ENCODE results near the gene NRP1.

NRP1 gene

DNA sequence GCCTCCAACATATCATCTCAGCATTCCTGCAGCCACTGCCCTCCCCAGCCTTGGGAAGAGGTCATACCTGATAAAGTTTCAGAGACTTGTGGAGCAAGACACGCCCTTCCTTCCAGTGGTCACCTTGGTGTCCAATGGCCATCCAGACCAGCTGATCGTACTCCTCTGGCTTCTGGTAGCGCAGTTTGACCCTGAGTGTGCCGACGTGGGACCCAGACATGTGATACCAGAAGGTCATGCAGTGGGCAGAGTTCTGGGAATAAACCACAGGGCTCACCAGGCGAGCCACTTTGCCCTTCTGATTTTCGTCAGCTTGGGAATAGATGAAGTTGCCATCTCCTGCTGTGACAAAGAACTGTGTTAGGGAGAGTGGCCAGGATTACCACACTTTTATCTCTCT lies 148.3 kb downstream of the NRP1 start:
- no peak for TF ChIP-seq Cebpa-rat (IDR thresholded peaks at IDR 0.05)
- H3K36me3 ChIP-seq = peaks cover 0 to 100% (median 0%) of the 10 kb centered on the region in 11 experiments; a peak in 6 of 22 replicates
- H3K9ac ChIP-seq = no peak overlapping the region
- no peak overlapping the region for H3K27ac ChIP-seq
- H4K20me1 ChIP-seq = peaks cover 0 to 87% (median 0%) of the 10 kb centered on the region in 11 experiments; a peak in 4 of 22 replicates
- H3K27me3 ChIP-seq = no peaks in the 10 kb centered on the region
- H3K4me2 ChIP-seq = no peak overlapping the region
- H3K9me3 ChIP-seq (replicated peaks in 1 of 11) = no peaks in the 10 kb centered on the region
- H3K4me1 ChIP-seq = peaks cover 0 to 10% (median 0%) of the 10 kb centered on the region in 10 experiments; a peak in 6 of 20 replicates
- no peak overlapping the region for H3K4me3 ChIP-seq

DNA sequence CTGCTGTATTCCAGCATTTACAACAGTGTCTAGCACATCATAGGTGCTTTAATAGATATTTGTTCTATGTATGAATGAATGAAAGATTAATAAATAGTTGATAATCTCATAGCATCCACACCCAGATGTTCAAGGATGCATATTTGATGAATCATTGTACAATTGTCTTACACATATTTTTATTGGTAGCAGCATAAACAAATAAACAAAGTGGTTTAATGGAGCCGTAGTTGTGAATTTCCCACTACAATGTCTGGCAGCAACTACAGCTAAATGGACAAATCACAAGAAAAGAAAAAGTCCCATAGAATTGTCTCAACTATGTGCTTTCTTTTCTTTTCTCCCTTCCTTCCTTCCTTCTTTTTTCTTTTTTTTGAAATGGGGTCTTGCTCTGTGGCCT lies 150.8 kb downstream of the NRP1 start:
- Histone ChIP-seq H4K20me1 (peaks cover 0 to 92% (median 0%) of the 10 kb centered on the region in 11 experiments; a peak in 5 of 22 replicates), H3K4me1 (no peaks in the 10 kb centered on the region), H3K27ac (no peak overlapping the region), H3K9me3 (replicated peaks in 1 of 11) (no peaks in the 10 kb centered on the region), H3K27me3 (no peaks in the 10 kb centered on the region), H3K9ac (no peak overlapping the region), H3K4me3 (no peak overlapping the region), H3K36me3 (peaks cover 0 to 100% (median 0%) of the 10 kb centered on the region in 11 experiments; a peak in 6 of 22 replicates), H3K4me2 (no peak overlapping the region)
- TF ChIP-seq Cebpa-rat (IDR thresholded peaks at IDR 0.05) = no peak

DNA sequence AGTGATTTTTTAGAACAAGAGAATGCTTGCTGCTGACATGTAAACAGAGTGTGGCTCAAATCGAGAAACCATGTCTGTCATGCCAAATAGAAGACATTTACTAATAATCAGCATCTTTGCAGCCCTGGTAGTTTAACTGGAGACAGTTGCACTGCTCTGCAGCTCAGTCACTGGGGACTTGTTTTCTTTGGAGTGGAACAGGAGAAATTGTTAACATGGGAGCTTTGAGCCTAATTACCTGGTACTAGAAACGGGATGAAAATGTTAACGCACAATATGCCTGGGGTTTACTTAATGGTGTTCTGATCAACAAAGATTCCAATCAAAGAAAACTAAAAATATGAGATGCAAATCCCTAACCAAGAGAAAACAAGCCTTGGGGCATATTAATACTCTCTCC lies 153.5 kb downstream of the NRP1 start:
- no peaks in the 10 kb centered on the region for H3K27me3 ChIP-seq
- no peak overlapping the region for H3K9ac ChIP-seq
- H3K36me3 ChIP-seq = peaks cover 0 to 90% (median 0%) of the 10 kb centered on the region in 11 experiments; a peak in 6 of 22 replicates
- H3K4me1 ChIP-seq = no peaks in the 10 kb centered on the region
- H4K20me1 ChIP-seq = peaks cover 0 to 95% (median 0%) of the 10 kb centered on the region in 11 experiments; a peak in 5 of 22 replicates
- TF ChIP-seq Cebpa-rat (IDR thresholded peaks at IDR 0.05) = no peak
- H3K4me3 ChIP-seq = no peak overlapping the region
- H3K9me3 ChIP-seq (replicated peaks in 1 of 11) = no peaks in the 10 kb centered on the region
- no peak overlapping the region for H3K4me2 ChIP-seq
- no peak overlapping the region for H3K27ac ChIP-seq

DNA sequence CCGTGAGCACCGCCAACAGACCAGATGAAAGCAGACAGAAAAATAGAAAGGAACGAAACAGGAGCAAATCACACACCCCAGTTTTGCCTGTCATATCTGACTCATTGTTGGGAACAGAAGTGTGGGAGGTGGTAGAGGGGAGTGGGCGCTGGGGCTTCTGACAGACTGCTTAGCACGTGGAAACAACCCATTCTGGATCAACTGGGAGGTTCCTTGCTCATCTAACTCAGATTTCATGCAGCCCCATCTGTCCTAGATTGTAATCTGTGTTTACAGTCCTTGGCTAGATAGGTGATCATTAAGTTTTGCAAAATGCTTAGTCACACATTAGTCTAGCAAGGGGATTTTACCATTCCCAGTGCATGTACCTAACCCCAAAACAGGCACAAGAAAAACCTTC lies 154.1 kb downstream of the NRP1 start:
- Histone ChIP-seq H3K27ac (no peak overlapping the region), H3K9me3 (replicated peaks in 1 of 11) (no peaks in the 10 kb centered on the region), H3K4me3 (no peak overlapping the region), H3K4me2 (no peak overlapping the region), H3K27me3 (no peaks in the 10 kb centered on the region), H3K9ac (no peak overlapping the region), H3K4me1 (no peaks in the 10 kb centered on the region), H4K20me1 (peaks cover 0 to 92% (median 0%) of the 10 kb centered on the region in 11 experiments; a peak in 5 of 22 replicates), H3K36me3 (peaks cover 0 to 85% (median 0%) of the 10 kb centered on the region in 11 experiments; a peak in 6 of 22 replicates)
- no peak for TF ChIP-seq Cebpa-rat (IDR thresholded peaks at IDR 0.05)

DNA sequence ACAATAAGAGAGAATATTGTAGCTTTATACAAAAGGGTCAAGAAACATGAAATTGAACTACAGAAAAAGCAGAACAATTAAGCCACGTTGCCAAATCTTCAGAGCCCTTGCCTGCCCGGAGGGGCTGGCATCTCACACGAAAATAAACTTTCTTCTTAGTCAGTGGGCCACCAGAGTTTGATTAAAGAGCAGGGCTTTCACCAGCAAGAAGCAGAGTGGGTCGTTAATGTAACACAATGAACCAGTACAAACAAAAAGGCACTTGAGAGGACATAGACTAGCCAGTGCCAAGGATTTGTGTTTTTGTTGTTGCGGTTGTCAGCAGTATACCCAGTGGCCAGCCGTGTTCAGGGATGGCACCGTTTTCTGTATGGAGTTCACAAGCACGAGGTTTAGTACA lies 155.4 kb downstream of the NRP1 start:
- TF ChIP-seq Cebpa-rat (IDR thresholded peaks at IDR 0.05) = no peak
- no peak overlapping the region for H3K4me2 ChIP-seq
- H3K9ac ChIP-seq = no peak overlapping the region
- H3K9me3 ChIP-seq (replicated peaks in 1 of 11) = no peaks in the 10 kb centered on the region
- no peaks in the 10 kb centered on the region for H3K27me3 ChIP-seq
- no peak overlapping the region for H3K27ac ChIP-seq
- H3K4me3 ChIP-seq = no peak overlapping the region
- H4K20me1 ChIP-seq = peaks cover 0 to 80% (median 0%) of the 10 kb centered on the region in 11 experiments; a peak in 5 of 22 replicates
- 0 out of 20 replicates have a peak, but pooled peaks cover 0 to 5% (median 0%) of the 10 kb centered on the region in 10 experiments for H3K4me1 ChIP-seq
- H3K36me3 ChIP-seq = peaks cover 0 to 72% (median 0%) of the 10 kb centered on the region in 11 experiments; a peak in 6 of 22 replicates

DNA sequence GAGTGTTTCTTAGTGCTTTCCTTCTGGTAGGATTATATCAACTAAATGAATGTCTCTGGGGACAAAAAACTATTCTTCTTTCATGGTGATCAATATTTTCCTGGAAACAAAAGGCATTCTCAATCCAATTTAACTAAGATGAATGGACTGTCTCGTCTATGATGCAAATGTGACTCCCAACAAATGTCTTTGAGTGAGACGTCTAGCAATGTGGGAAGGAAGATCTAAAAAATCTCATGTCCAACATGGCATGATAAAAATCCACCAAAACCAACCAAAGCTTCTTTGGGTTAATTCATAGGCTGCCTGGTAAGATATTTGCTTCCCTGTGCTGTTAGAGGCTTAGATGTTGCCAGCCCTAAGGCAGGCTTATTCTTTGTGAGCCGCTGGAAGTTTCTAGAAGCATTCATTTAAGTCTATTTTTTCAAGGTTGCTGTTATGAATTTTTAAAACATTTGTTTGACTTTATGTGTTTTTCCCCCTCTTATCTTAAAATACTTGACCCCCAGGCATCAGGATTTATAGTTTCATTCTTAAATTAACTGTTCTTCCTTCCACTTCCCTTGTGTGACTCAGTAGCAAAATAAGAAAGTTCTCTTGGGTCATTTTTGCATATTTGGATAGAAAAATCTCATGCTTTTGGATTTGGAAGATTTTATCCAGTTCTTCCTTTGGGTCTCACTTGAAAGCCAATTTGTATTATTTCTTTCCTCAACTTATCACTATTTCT lies 156.3 kb downstream of the NRP1 start:
- Histone ChIP-seq H3K27ac (no peak overlapping the region), H3K4me3 (no peak overlapping the region), H3K36me3 (peaks cover 0 to 63% (median 0%) of the 10 kb centered on the region in 11 experiments; a peak in 6 of 22 replicates), H4K20me1 (peaks cover 0 to 72% (median 0%) of the 10 kb centered on the region in 11 experiments; a peak in 5 of 22 replicates), H3K4me1 (0 out of 20 replicates have a peak, but pooled peaks cover 0 to 5% (median 0%) of the 10 kb centered on the region in 10 experiments), H3K27me3 (no peaks in the 10 kb centered on the region), H3K4me2 (no peak overlapping the region), H3K9ac (no peak overlapping the region), H3K9me3 (replicated peaks in 1 of 11) (no peaks in the 10 kb centered on the region)
- TF ChIP-seq Cebpa-rat (IDR thresholded peaks at IDR 0.05) = no peak

DNA sequence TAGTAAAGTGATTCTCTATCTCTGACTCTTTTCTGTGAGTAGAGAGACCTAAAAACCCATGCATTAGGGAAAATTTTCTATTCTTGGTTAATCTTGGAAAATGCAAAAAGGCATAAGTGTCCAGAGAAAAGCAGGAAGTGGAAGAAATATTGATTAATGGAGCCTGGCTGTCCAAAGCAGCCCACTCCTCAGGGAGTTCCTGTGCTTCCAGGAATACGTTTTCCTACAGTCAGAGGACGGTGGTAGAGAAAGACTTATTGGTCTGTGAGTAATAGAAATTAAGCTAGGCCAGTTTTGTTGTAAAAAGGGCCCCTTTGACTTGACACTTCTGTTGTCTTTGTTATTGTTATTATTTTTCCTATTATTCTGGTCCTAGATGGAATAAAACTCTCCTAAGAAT lies 157.8 kb downstream of the NRP1 start:
- H3K9ac ChIP-seq = no peak overlapping the region
- H3K4me3 ChIP-seq = no peak overlapping the region
- no peaks in the 10 kb centered on the region for H3K9me3 ChIP-seq (replicated peaks in 1 of 11)
- no peak overlapping the region for H3K4me2 ChIP-seq
- TF ChIP-seq Cebpa-rat (IDR thresholded peaks at IDR 0.05) = no peak
- H4K20me1 ChIP-seq = peaks cover 0 to 57% (median 0%) of the 10 kb centered on the region in 11 experiments; a peak in 5 of 22 replicates
- 0 out of 20 replicates have a peak, but pooled peaks cover 0 to 5% (median 0%) of the 10 kb centered on the region in 10 experiments for H3K4me1 ChIP-seq
- peaks cover 0 to 48% (median 0%) of the 10 kb centered on the region in 11 experiments; a peak in 6 of 22 replicates for H3K36me3 ChIP-seq
- H3K27ac ChIP-seq = no peak overlapping the region
- H3K27me3 ChIP-seq = no peaks in the 10 kb centered on the region

DNA sequence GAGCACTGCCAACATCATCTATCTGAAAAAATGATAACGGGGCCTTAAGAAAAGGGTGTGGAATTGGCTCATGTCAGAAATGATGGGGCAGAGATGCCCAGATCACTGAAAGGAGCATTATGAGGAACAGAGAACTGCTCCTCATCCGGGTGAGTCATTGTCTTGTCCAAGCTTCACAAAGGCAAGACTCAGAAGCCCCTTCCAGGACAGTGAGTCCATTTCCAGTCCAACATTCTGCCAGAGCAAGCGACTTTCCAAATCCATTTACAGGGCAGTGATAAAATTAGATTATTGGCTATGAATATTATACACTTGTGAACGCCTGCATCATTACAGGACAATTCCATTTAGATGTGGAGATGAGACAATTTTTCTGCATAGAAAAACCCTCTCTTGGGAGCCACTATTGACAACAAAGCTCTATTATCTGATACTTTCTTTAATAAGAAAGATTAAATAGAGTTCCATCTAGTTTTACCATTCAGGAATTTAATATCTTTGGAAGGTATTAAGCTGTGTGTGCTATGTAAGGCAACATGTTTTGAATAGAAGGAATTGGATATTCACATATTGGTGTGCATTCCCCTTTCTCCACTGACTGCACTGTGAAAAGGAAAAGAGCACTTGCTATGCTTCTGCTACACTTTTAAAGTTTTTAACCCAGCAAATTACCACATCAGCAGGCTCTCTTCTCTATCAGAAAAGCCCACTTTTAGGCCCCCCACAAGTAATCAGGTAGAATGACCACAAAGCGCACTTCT lies 159.6 kb downstream of the NRP1 start:
- Histone ChIP-seq H3K9me3 (replicated peaks in 1 of 11) (no peaks in the 10 kb centered on the region), H3K27ac (no peak overlapping the region), H3K27me3 (no peaks in the 10 kb centered on the region), H4K20me1 (peaks cover 0 to 38% (median 0%) of the 10 kb centered on the region in 11 experiments; a peak in 4 of 22 replicates), H3K4me3 (no peak overlapping the region), H3K4me2 (no peak overlapping the region), H3K4me1 (0 out of 20 replicates have a peak, but pooled peaks cover 0 to 5% (median 0%) of the 10 kb centered on the region in 10 experiments), H3K9ac (no peak overlapping the region), H3K36me3 (peaks cover 0 to 30% (median 0%) of the 10 kb centered on the region in 11 experiments; a peak in 6 of 22 replicates)
- no peak for TF ChIP-seq Cebpa-rat (IDR thresholded peaks at IDR 0.05)

DNA sequence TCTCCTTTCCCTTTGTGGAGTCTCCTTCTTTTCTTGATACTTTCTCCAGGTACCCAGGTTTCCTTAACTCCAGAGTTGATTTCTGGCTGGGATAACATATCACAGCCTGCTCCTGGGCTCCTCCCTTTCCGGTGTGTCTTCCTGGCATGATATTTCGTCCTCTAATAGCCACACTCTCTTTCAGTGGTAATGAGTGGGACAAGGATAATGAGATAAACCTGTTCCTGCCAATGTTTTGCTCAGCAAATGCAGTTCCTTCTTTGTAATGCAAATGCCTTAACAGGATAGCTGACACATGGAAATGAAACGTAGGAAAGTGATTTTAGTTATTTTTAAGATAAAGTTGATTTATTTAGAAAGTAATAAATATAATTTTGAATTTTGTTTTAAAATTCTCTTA lies 168.6 kb downstream of the NRP1 start:
- Histone ChIP-seq H4K20me1 (no peaks in the 10 kb centered on the region), H3K4me3 (no peak overlapping the region), H3K4me2 (no peak overlapping the region), H3K9ac (no peak overlapping the region), H3K36me3 (no peaks in the 10 kb centered on the region), H3K27me3 (no peaks in the 10 kb centered on the region), H3K9me3 (replicated peaks in 1 of 11) (no peaks in the 10 kb centered on the region), H3K4me1 (0 out of 20 replicates have a peak, but pooled peaks cover 0 to 3% (median 0%) of the 10 kb centered on the region in 10 experiments), H3K27ac (no peak overlapping the region)
- TF ChIP-seq Cebpa-rat (IDR thresholded peaks at IDR 0.05) = no peak
